Activated effector memory CD4-positive, alpha-beta T cell treated with Interleukin-2 at 50 U/mL for 16 hours (primary cell): ENCODE results near the gene LRRC47.

Experiments used
- DNase-seq: peaks from one replicate; pipeline ENCODE4 v3.0.0-alpha.2; 2020

LRRC47 gene

GRCh38 chr1:3785456-3786157, 10.7 kb downstream of the LRRC47 start:
- no peak for DNase-seq

DNA sequence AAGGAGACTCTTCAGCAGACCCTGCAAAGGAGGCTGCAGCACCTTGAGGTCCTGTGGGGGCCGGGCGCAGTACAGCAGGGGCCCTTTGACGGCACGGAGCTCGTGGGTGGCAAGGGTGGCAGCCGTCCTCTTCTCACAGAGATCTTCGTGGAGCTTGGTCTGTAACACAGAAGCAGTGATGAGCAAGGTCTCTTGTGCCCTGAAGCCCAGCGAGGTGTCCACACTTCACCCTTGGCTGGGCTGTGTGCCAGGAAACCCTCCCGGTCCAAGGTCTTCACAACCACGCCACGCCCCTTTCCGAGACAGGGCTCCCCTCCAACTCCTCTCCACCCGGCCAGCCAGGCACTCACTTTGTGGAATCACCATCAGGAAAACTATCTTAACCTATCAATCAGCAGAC, 11.3 kb downstream of the LRRC47 start:
- no peak for DNase-seq

DNA sequence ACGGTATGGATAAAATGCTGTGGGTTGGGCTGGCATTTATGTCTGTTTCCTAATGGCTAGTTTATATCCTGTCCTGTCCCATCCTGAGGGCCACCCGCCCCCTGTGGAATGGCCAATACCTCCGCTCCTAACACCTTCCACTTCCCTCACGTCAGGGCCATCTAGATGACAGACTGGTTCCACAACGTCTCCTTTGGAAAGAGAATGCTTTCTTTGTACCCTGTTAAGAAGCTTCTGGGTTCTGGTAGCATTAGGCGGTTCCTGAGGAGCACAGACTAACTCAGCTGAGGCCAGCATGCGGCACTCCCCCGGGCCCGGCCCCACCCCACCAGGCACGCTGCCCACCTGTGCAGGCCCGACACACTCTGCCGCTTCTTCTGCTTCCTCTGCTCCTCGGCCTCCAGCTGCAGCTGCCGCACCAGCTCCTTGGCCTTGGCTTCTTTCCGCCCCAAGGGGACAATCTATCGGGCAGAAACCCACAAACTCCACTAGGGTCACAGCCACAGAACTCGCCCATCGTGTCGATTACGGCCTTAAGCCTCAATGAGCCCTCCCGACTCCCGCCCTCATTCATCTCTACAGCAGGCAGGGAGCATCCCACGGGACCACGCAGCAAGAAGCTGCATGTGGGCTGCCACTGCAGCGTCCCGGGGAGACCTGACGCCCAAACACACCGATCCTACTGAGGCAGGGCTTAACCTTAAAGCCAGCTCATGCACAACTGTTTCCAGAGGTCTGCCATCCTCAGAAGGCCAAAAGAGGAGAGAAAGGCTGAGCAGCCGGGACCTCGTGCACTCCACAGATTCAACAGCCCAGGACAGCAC, 12.4 kb downstream of the LRRC47 start:
- DNase-seq = no peak

DNA sequence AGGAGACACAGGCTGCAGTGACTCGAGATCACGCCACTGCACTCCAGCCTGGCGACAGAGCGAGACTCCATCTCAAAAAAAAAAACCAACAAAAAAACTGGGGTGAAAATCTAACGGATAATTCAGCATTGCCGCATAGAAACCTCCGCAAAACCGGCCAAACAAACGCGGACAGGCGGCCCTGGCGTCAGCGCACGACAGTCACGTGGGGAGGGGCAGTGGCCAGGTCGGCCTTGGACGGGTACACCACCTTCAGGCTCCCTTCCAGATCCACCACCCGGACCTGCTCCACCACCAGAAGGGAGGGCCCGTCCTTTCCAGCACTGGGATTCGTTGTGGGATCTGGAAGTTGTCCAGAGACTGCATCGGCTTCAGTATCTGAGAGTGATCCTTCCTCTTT, 15.4 kb downstream of the LRRC47 start:
- no peak for DNase-seq

DNA sequence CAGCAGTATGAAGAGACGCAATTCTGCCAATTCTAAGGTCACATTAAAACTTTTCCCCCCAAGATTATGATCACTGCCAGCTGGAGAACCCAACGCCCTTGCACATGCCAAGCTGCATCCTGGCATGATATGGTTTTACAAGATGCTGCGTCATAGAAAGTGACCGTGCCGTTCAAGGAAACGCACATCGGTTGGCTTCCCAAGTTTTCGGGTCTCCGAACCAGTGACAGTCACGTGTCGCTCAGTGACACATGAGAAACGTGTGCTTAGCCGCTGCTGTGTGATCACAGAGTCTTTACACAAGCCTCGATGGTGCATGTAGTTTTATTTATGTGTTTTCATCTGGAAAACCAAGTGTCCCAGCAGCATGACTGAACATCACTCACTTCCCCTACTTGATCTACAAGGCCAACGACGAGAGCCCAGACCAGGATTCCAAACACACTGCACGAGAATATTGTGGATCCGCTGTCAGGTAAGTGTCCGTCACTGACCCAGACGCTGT, 16.3 kb downstream of the LRRC47 start:
- DNase-seq = no peak

DNA sequence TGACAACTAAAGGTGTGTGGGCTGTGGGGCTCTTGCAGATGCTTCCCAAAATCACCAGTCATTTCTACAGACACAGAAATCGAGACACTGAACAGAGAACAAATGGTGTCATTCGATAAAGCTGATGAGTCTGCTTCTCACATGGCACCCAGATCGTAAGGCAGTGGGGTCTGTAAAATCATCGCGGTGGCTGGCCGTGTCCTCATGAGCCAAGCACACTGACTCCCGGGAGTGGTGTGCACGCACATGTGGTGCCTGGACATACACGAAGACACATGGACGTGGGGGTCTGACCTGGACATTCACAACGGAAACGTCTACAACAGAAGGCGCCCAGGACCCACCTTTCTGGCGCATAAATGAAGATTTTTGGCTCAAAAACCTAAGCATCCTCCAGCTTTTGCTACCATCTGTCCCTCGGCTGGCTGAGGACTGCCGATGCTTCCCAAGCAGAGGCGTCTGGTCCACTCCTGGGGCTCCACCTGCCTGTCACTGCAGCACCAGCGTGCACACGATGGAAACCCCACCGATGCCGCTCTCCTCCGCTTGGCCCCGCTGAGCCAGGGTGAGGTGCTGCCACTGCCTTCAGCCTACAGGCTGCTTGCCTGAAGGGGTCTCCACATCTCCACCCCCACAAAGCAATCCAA, 16.9 kb downstream of the LRRC47 start:
- no peak for DNase-seq

- no peak for DNase-seq
Measured at GRCh38 chr1:3778590-3779264, 17.6 kb downstream of the LRRC47 start.

DNA sequence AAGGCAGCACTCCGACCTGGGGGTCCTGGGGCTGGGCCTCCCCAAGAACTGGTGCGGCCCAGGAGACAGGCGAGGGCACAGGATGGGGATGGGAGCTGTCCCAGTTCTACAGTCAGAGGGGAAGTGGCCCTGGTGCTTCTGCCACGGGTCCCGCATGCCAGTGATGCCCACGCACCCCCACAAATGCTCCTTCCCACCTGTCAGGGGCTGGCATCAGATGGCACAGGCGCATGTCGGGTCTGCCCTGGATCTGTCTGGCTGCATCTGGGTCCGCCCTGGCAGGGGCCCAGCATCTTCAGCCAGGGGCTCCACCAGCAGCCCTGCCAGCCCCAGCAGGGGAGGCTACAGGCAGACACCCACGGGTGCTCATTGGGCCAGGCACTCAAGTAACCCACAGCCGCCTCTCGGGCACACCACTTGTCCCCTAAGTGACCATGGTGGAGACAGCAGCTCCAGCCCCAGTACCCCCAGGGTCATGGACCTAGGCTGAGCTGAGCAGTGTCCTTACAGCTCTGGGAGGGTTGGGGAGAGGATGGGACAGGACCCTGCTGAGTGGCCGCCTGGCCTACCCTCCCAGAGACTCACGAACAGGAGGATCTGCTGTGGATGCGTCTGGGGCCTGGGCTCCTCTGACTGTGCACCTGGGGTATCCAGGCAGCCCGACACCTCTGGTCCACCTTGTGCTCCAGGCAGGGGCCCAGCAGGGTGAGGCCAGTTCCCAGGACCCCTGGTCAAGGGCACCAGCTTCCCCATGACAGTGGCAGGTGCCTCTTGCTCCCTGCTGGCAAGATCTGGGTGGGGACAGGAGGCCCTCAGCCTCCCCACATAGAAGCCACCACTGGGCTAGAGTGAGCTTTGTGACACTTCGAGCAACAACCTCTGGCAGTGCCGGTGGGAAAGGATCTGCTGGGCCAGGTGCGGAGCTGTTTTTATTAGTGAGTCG, 18.4 kb downstream of the LRRC47 start:
- no peak for DNase-seq

- DNase-seq = no peak
Measured at GRCh38 chr1:3777078-3777547, 19.2 kb downstream of the LRRC47 start.

DNA sequence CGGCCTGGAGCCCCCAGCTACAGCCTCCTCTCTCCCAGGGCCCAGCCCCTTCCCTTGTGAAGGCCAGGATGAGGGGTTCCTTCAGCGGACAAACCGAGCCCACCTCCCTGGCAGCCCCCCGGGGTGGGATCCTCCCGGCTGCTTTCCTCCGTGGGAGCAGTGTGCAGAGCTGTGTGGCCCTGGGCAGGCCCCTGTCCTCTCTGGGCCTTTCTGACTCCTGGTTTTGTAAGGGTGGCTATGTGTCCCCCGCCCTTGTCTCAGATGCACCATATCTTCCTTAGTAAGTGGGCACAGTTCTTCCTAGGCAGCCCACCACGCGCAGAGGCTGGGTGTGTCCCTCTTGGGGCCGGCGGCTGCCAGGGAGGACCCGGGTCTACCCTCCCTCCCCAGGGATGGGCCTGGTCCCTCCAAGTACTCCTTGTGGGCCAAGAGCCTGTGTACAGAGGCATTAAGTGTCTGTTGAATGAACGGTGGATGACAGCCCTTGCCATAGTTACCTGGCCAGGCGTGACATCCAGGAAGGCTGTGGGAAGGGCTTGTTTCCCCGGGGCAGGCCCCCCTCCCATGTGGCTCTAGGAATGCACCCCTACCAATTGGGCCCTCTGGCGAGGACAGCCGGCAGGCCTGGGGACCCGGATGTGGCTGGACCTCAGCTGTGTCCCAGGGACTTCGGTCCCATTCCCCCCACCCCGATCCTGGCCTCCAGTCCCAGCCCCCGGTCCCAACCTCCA, 19.9 kb downstream of the LRRC47 start:
- no peak for DNase-seq

- DNase-seq = peak; percentile 42
Measured at GRCh38 chr1:3775490-3776230, 20.6 kb downstream of the LRRC47 start.

DNA sequence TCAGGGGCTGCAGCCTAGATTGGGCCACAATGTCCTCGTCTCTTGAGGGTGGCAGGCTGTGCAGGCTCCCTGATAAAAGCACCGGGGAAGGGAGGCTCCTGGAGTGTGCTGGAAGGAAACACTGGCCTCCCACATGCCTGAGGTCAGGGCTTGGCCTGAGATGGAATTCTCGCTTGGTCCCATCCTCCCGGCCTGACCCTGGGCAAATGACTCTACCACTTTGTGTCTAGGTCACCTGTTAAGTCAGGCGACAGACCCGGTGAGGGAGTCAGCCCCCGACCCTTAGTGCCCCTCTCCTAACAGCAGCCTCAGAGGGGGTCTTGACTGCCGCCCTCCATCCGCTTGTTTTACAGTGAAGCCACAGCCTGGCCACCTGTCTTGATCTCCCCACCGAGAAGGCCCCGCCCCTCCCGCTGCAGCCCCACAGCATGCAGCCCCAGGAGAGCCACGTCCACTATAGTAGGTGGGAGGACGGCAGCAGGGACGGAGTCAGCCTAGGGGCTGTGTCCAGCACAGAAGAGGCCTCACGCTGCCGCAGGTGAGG, 21.3 kb downstream of the LRRC47 start:
- no peak for DNase-seq

GRCh38 chr1:3774276-3774945, 21.9 kb downstream of the LRRC47 start:
- DNase-seq = no peak

DNA sequence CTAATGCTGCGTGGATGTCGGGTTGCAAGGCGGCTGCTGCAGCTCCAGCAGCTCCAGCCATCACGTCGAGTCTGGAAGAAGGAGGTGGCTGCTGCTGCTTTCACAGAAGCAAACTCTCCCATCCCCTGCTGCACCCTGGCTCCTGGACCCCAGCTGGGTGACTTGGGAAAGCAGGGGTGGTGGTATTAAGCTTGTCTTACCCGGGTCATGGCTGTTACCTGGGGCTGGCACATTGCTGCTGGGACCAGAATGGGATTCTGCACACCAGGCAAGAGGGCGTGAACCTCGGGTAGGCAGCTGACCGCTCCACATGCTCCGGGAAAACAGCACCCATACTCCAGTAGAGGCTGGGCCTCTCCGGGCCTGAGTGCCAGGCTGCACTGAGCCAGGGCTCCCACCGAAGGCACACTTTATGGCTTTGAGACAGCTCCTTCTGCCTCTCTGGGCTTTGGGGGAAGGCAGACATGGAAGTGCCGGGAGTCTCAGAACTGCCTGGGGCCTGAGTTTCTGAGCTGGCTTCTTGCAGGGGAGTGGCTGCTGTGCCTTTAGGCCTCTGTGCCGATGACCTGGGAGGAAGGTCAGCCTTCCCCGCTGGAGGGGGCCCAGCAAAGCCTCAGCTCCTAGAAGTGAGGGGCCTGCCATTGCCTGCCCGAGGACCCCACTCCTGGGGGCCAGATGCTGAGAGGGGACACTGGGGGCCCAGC, 22.6 kb downstream of the LRRC47 start:
- no peak for DNase-seq

GRCh38 chr1:3772715-3773571, 23.4 kb downstream of the LRRC47 start, which contains the start of gene SMIM1:
TSS of gene SMIM1 (plus strand) at chr1:3772749. CDS start at chr1:3775374, 2,625 bp downstream.
- no peak for DNase-seq

GRCh38 chr1:3772027-3772714, 24.1 kb downstream of the LRRC47 start:
- DNase-seq = peak; percentile 84
